ENCODE measurements around the gene STBD1. TPM values are rescaled to one million over a fixed set of nuclear protein-coding genes. Genes with fewer than 3 reads are reported as not detected.
"Not testable (repeated sequence)": the region's sequence is repeated elsewhere in the genome, so short reads cannot be mapped to it uniquely, and the experiment has no call there.

Gene STBD1
- polyA plus RNA-seq, 4 donors = 1.2 to 2.1 (median 1.8) TPM

- no peak for DNase-seq (ENCODE audit: low read depth in 4 of 4, low spot score in 3 of 4)
Observed at GRCh38 chr4:76282941-76283689, 23.4 kb upstream of the STBD1 start.

- DNase-seq (ENCODE audit: low read depth in 4 of 4, low spot score in 3 of 4) = no peak
Observed at GRCh38 chr4:76283900-76284299, 22.6 kb upstream of the STBD1 start.

- not testable (repeated sequence) for DNase-seq (ENCODE audit: low read depth in 4 of 4, low spot score in 3 of 4)
Observed at GRCh38 chr4:76287811-76288210, 18.7 kb upstream of the STBD1 start.

GRCh38 chr4:76292730-76293129, 13.8 kb upstream of the STBD1 start:
- no peak for DNase-seq (ENCODE audit: low read depth in 4 of 4, low spot score in 3 of 4)

GRCh38 chr4:76293772-76294171, 12.8 kb upstream of the STBD1 start:
- DNase-seq (ENCODE audit: low read depth in 4 of 4, low spot score in 3 of 4) = no peak

GRCh38 chr4:76296286-76296820, 10.2 kb upstream of the STBD1 start:
- DNase-seq (ENCODE audit: low read depth in 4 of 4, low spot score in 3 of 4) = no peak

- DNase-seq (ENCODE audit: low read depth in 4 of 4, low spot score in 3 of 4) = no peak
Observed at GRCh38 chr4:76298227-76298626, 8.3 kb upstream of the STBD1 start.

GRCh38 chr4:76300012-76300411, 6.5 kb upstream of the STBD1 start:
- no peak for DNase-seq (ENCODE audit: low read depth in 4 of 4, low spot score in 3 of 4)

- peak in 1 of 4 donors; percentile 5 for DNase-seq (ENCODE audit: low read depth in 4 of 4, low spot score in 3 of 4)
Observed at GRCh38 chr4:76301068-76301774, 5.3 kb upstream of the STBD1 start.

- DNase-seq (ENCODE audit: low read depth in 4 of 4, low spot score in 3 of 4) = no peak
Observed at GRCh38 chr4:76301775-76302162, 4.8 kb upstream of the STBD1 start.

GRCh38 chr4:76302826-76303438, 3.6 kb upstream of the STBD1 start:
- DNase-seq (ENCODE audit: low read depth in 4 of 4, low spot score in 3 of 4) = no peak

GRCh38 chr4:76305033-76305687, 1.4 kb upstream of the STBD1 start:
- DNase-seq (ENCODE audit: low read depth in 4 of 4, low spot score in 3 of 4) = no peak

GRCh38 chr4:76306882-76307659, 538 bp downstream of the STBD1 start:
- peak in 1 of 4 donors; percentile 25 for DNase-seq (ENCODE audit: low read depth in 4 of 4, low spot score in 3 of 4)

GRCh38 chr4:76307660-76308014, 1.1 kb downstream of the STBD1 start:
- no peak for DNase-seq (ENCODE audit: low read depth in 4 of 4, low spot score in 3 of 4)

GRCh38 chr4:76308548-76308947, 2.0 kb downstream of the STBD1 start:
- DNase-seq (ENCODE audit: low read depth in 4 of 4, low spot score in 3 of 4) = no peak

- DNase-seq (ENCODE audit: low read depth in 4 of 4, low spot score in 3 of 4) = no peak
Observed at GRCh38 chr4:76309939-76310550, 3.5 kb downstream of the STBD1 start.

GRCh38 chr4:76310683-76311082, 4.2 kb downstream of the STBD1 start:
- no peak for DNase-seq (ENCODE audit: low read depth in 4 of 4, low spot score in 3 of 4)

- DNase-seq (ENCODE audit: low read depth in 4 of 4, low spot score in 3 of 4) = no peak
Observed at GRCh38 chr4:76311896-76312331, 5.4 kb downstream of the STBD1 start.

GRCh38 chr4:76312457-76312856, 5.9 kb downstream of the STBD1 start:
- DNase-seq (ENCODE audit: low read depth in 4 of 4, low spot score in 3 of 4) = no peak

- no peak for DNase-seq (ENCODE audit: low read depth in 4 of 4, low spot score in 3 of 4)
Observed at GRCh38 chr4:76313547-76313946, 7.0 kb downstream of the STBD1 start.
